HUES64 (cell line): ENCODE data around the gene RALGPS1.

Experiments
- H3K27ac ChIP-seq: 2 replicates; pipeline ENCODE4 v1.7.0; 2013; ENCODE audit warnings: low read depth, low read length, inconsistent platforms
- H3K27me3 ChIP-seq: 2 replicates; pipeline ENCODE4 v1.6.1; 2013; ENCODE audit warnings: mild to moderate bottlenecking, low read length; ENCODE audit not compliant: insufficient read depth
- H3K36me3 ChIP-seq: 2 replicates; pipeline ENCODE4 v1.6.1; 2013; ENCODE audit warnings: mild to moderate bottlenecking, low read length; ENCODE audit not compliant: insufficient read depth
- H3K4me1 ChIP-seq: 2 replicates; pipeline ENCODE4 v1.6.1; 2013; ENCODE audit warnings: mild to moderate bottlenecking, low read length, moderate library complexity; ENCODE audit not compliant: insufficient read depth
- H3K4me3 ChIP-seq: 2 replicates; pipeline ENCODE4 v1.5.1; 2013; ENCODE audit warnings: mild to moderate bottlenecking, low read length, moderate library complexity
- H3K9ac ChIP-seq: 2 replicates; pipeline ENCODE4 v1.6.1; 2013; ENCODE audit warnings: mild to moderate bottlenecking, low read depth, low read length
- H3K9me3 ChIP-seq: 2 replicates; pipeline ENCODE4 v1.6.1; 2013; ENCODE audit warnings: low read depth, low read length; ENCODE audit not compliant: insufficient read depth
- WGBS: fragments of 150-250, 120-280 bp; methylation state at CpG from one replicate; pipeline ENCODE4 v1.1.7; 2013; ENCODE audit warnings: missing lambda C conversion rate; 5-methylcytosine and 5-hydroxymethylcytosine counted together

Gene RALGPS1

DNA sequence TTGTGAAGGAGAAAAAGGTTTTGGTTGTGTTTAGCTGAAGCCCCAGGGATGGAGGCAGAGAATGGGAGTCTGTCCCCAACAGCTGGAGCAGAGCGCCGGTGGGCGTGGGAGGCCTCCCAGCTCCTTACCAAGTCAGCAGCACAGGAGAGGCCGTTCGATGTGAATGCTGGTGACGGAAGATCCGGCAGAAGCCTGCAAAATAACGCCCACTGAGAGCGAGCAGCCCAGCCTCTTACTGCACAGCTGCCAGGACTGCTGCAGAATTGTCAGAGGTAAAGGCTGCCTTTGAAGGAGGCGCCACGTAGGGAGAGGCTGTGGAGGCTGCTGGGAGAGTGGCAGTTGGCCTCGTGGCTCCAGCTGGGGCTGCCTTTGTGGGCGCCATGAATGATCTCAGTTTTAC lies 181.6 kb downstream of the RALGPS1 start:
- no peak overlapping the region for H3K4me3 ChIP-seq
- H3K4me1 ChIP-seq, result no peaks in the 10 kb centered on the region
- no peaks in the 10 kb centered on the region for H3K9me3 ChIP-seq
- 93% methylated on average over 13 of the region's 13 CpGs for WGBS
- H3K27me3 ChIP-seq, result no peaks in the 10 kb centered on the region
- no peaks in the 10 kb centered on the region for H3K36me3 ChIP-seq
- H3K27ac ChIP-seq, result no peak overlapping the region
- H3K9ac ChIP-seq, result no peak overlapping the region; the same call in 1 of the 2 replicates

DNA sequence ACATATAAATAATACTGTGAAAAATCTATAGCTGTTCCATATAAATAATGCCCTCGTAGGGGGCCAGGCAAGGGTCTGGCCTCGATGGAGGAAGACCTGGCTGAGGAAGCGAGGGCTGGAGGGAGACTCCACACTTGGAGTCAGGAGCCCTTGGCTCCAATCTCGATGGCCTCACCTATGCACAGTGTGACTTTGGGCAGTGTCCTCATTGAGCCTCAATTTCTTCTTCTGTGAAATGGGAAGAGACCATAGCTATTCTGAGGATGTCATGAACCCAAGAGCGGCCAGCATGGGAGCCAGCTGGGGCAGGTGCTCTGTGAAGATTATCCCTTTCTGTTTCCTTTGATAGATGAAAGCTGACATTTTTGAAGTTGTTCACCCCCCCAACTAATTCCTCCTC lies 183.1 kb downstream of the RALGPS1 start:
- H3K27ac ChIP-seq, result no peak overlapping the region
- H3K4me1 ChIP-seq, result no peaks in the 10 kb centered on the region

GRCh38 chr9:127098916-127099553 lies 184.5 kb downstream of the RALGPS1 start:
- no peak overlapping the region for H3K4me3 ChIP-seq
- H3K4me1 ChIP-seq, result no peaks in the 10 kb centered on the region
- H3K9ac ChIP-seq, result no peak overlapping the region
- H3K9me3 ChIP-seq, result no peaks in the 10 kb centered on the region
- no peaks in the 10 kb centered on the region for H3K36me3 ChIP-seq
- H3K27me3 ChIP-seq, result no peaks in the 10 kb centered on the region
- no peak overlapping the region for H3K27ac ChIP-seq
- 90% methylated on average over 7 of the region's 7 CpGs for WGBS

More for the DNA sequence above, 183.1 kb downstream of the RALGPS1 start:
- Histone ChIP-seq H3K4me3 (no peak overlapping the region), H3K9me3 (no peaks in the 10 kb centered on the region), H3K9ac (no peak overlapping the region), H3K36me3 (no peaks in the 10 kb centered on the region), H3K27me3 (no peaks in the 10 kb centered on the region)
- 93% methylated on average over 5 of the region's 5 CpGs for WGBS

- Histone ChIP-seq H3K27me3 (no peaks in the 10 kb centered on the region), H3K9me3 (no peaks in the 10 kb centered on the region), H3K9ac (no peak overlapping the region), H3K4me3 (no peak overlapping the region), H3K4me1 (no peaks in the 10 kb centered on the region), H3K27ac (no peak overlapping the region), H3K36me3 (no peaks in the 10 kb centered on the region)
- 94% methylated on average over 3 of the region's 3 CpGs for WGBS
These were observed 185.1 kb downstream of the RALGPS1 start for GRCh38 chr9:127099664-127100063.

- H3K27ac ChIP-seq, result no peak overlapping the region
- no peak overlapping the region for H3K4me3 ChIP-seq
- H3K27me3 ChIP-seq, result no peaks in the 10 kb centered on the region
- no peak overlapping the region for H3K9ac ChIP-seq
- H3K9me3 ChIP-seq, result no peaks in the 10 kb centered on the region
- H3K36me3 ChIP-seq, result no peaks in the 10 kb centered on the region
- no peaks in the 10 kb centered on the region for H3K4me1 ChIP-seq
These were observed 187.6 kb downstream of the RALGPS1 start for GRCh38 chr9:127102176-127102575.

DNA sequence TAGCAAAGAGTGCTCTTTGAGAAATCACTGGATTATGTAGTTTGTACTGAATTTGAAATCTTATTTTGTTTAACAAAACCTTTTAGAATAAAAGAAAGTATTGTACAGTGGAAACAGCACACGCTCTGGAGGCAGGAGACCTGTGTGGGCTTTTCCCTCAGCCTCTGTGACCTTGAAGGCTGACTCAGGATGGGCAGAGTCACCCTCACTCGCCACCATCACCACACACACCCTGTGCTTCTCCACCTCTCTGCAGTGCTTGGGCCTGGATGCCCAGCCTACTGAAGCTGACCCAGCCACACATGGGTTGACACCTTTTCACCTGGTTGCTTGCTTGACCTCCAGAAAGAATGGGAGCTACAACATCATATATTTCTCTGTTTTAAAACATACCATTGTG lies 188.2 kb downstream of the RALGPS1 start:
- Histone ChIP-seq H3K9ac (no peak overlapping the region), H3K9me3 (no peaks in the 10 kb centered on the region), H3K4me1 (no peaks in the 10 kb centered on the region), H3K36me3 (no peaks in the 10 kb centered on the region), H3K27ac (no peak overlapping the region), H3K4me3 (no peak overlapping the region), H3K27me3 (no peaks in the 10 kb centered on the region)
- 98% methylated on average over 2 of the region's 2 CpGs for WGBS

GRCh38 chr9:127104581-127105311 lies 190.2 kb downstream of the RALGPS1 start:
- no peak overlapping the region for H3K4me3 ChIP-seq
- 90% methylated on average over 7 of the region's 7 CpGs for WGBS
- H3K9ac ChIP-seq, result no peak overlapping the region
- H3K4me1 ChIP-seq, result no peaks in the 10 kb centered on the region
- H3K9me3 ChIP-seq, result no peaks in the 10 kb centered on the region
- no peaks in the 10 kb centered on the region for H3K27me3 ChIP-seq
- no peaks in the 10 kb centered on the region for H3K36me3 ChIP-seq
- H3K27ac ChIP-seq, result no peak overlapping the region

GRCh38 chr9:127105805-127106465 lies 191.4 kb downstream of the RALGPS1 start:
- Histone ChIP-seq H3K9ac (no peak overlapping the region), H3K27ac (no peak overlapping the region), H3K9me3 (no peaks in the 10 kb centered on the region), H3K27me3 (no peaks in the 10 kb centered on the region), H3K36me3 (no peaks in the 10 kb centered on the region), H3K4me3 (no peak overlapping the region), H3K4me1 (0 out of 2 replicates have a peak, but pooled peaks cover under 1% of the 10 kb centered on the region)
- 92% methylated on average over 7 of the region's 7 CpGs for WGBS

- no peak overlapping the region for H3K9ac ChIP-seq
- H3K9me3 ChIP-seq, result no peaks in the 10 kb centered on the region
- H3K4me3 ChIP-seq, result no peak overlapping the region
- WGBS, result 92% methylated on average over 4 of the region's 4 CpGs
- no peaks in the 10 kb centered on the region for H3K27me3 ChIP-seq
- H3K27ac ChIP-seq, result no peak overlapping the region
- no peaks in the 10 kb centered on the region for H3K36me3 ChIP-seq
- peaks cover 5% of the 10 kb centered on the region; the same call in 1 of the 2 replicates for H3K4me1 ChIP-seq
These were observed 191.9 kb downstream of the RALGPS1 start for GRCh38 chr9:127106466-127106855.

GRCh38 chr9:127107171-127107928 lies 192.8 kb downstream of the RALGPS1 start:
- no peaks in the 10 kb centered on the region for H3K9me3 ChIP-seq
- no peaks in the 10 kb centered on the region for H3K27me3 ChIP-seq
- no peaks in the 10 kb centered on the region for H3K36me3 ChIP-seq
- 98% methylated on average over 11 of the region's 11 CpGs for WGBS
- H3K4me1 ChIP-seq, result peaks cover 12% of the 10 kb centered on the region
- H3K9ac ChIP-seq, result no peak overlapping the region
- H3K27ac ChIP-seq, result no peak overlapping the region
- H3K4me3 ChIP-seq, result no peak overlapping the region
